HL-60 (cell line): Measurements from ENCODE around the gene PRKRIP1. TPM values are rescaled to one million over a fixed set of nuclear protein-coding genes. Genes with fewer than 3 reads are reported as not detected.
"Not testable (repeated sequence)": the region's sequence is repeated elsewhere in the genome, so short reads cannot be mapped to it uniquely, and the experiment has no call there.

Experiments used
- DNase-seq, 2 experiments: peaks; one replicate each; pipeline ENCODE4 v3.0.0-alpha.2; 2010 to 2020; ENCODE audit warnings: low read depth in 1 of 2, low spot score in 1 of 2
- H3K27ac ChIP-seq: fragments of 250-450 bp; sonication (Bioruptor Pico); replicated peaks from 2 replicates; pipeline ENCODE4 v1.5.1; 2020; ENCODE audit warnings: mild to moderate bottlenecking, moderate library complexity
- H3K27me3 ChIP-seq: fragments of 250-450 bp; sonication (Bioruptor Pico); 2 replicates; pipeline ENCODE4 v1.5.1; 2021; ENCODE audit warnings: mild to moderate bottlenecking, moderate library complexity; ENCODE audit not compliant: insufficient read depth, poor library complexity, severe bottlenecking
- H3K4me3 ChIP-seq: replicated peaks from 2 replicates; pipeline ENCODE4 v1.5.1; 2011; ENCODE audit warnings: mild to moderate bottlenecking, control low read depth, low read length; ENCODE audit not compliant: insufficient read depth
- CTCF ChIP-seq: IDR thresholded peaks from one replicate; pipeline ENCODE4 v1.5.1; 2011; ENCODE audit warnings: low read length, control low read depth, inconsistent platforms; ENCODE audit not compliant: insufficient read depth
- GABPA ChIP-seq: IDR thresholded peaks from 2 replicates; pipeline ENCODE4 v1.6.1; 2012; ENCODE audit warnings: low read depth
- POLR2AphosphoS5 ChIP-seq: IDR thresholded peaks from 2 replicates; pipeline ENCODE4 v1.6.1; 2012; ENCODE audit warnings: low read depth
- REST ChIP-seq: IDR thresholded peaks from 2 replicates; pipeline ENCODE4 v1.6.1; 2012; ENCODE audit warnings: low read depth; ENCODE audit not compliant: insufficient replicate concordance
- SPI1 ChIP-seq: IDR thresholded peaks from 2 replicates; pipeline ENCODE4 v1.6.1; 2012; ENCODE audit warnings: low read depth, mild to moderate bottlenecking, borderline replicate concordance
- microRNA-seq: library from miRNA; unstranded; fragments of <30 nt; microRNA quantifications from one replicate; pipeline ENCODE4, GENCODE V29; 2018

Gene PRKRIP1

GRCh38 chr7:102472126-102473041 is 76.2 kb downstream of the PRKRIP1 start:
- TF ChIP-seq CTCF: no peak
- no peak for TF ChIP-seq GABPA
- no peak for TF ChIP-seq POLR2AphosphoS5
- no peak for TF ChIP-seq SPI1
- no peak for TF ChIP-seq REST
- no peak overlapping the region for H3K4me3 ChIP-seq
- no peak for DNase-seq
- H3K27me3 ChIP-seq: no peaks in the 10 kb centered on the region
- H3K27ac ChIP-seq: no peak overlapping the region

GRCh38 chr7:102473271-102473991 is 77.3 kb downstream of the PRKRIP1 start:
- TF ChIP-seq CTCF (no peak), POLR2AphosphoS5 (no peak), GABPA (no peak), REST (no peak), SPI1 (no peak)
- Histone ChIP-seq H3K27me3 (no peaks in the 10 kb centered on the region), H3K27ac (no peak overlapping the region), H3K4me3 (no peak overlapping the region)
- DNase-seq: no peak

GRCh38 chr7:102474116-102474515 is 78.0 kb downstream of the PRKRIP1 start:
- H3K27me3 ChIP-seq, DNase-seq, H3K4me3 ChIP-seq, H3K27ac ChIP-seq: not testable (repeated sequence)

GRCh38 chr7:102474736-102475435 is 78.7 kb downstream of the PRKRIP1 start:
- H3K27me3 ChIP-seq, H3K27ac ChIP-seq, H3K4me3 ChIP-seq, DNase-seq: not testable (repeated sequence)

Small RNAs within 50 kb of the gene (microRNA-seq; reads per million reads assigned to microRNA genes)
- gene MIR4467 (not detected), gene MIR5090 (3.0 reads per million, percentile 3 among the genes with 10 or more reads in this experiment), gene MIR548O (not detected)
